Heart left ventricle (tissue), 16 donors: ENCODE results near the gene GNA14. TPM values are rescaled to one million over a fixed set of nuclear protein-coding genes. Genes with fewer than 3 reads are reported as not detected.
A peak's percentile ranks its signal among the peaks of the same experiment; 100 is the strongest.

Experiments
- ATAC-seq, 4 donors: fragments of 200-7000 bp; cut with Tn5 transposase; one replicate each; pipeline ENCODE4 v1.9.1; 2020 to 2022; ENCODE audit warnings: moderate library complexity in 4 of 4, mild to moderate bottlenecking in 3 of 4, moderate number of reproducible peaks in 1 of 4
- DNase-seq, 5 donors: peaks; one replicate each; pipeline ENCODE4 v3.0.0-alpha.2; 2020
- H3K27ac ChIP-seq, 12 donors: fragments of 200-600 bp; sonication (generic) in 4 of 12; one replicate each; pipeline versions ENCODE4 v1.5.0 to v1.8.0; 2016 to 2022; ENCODE audit warnings: mild to moderate bottlenecking in 2 of 12
- H3K27me3 ChIP-seq, 9 donors: fragments of 200-600 bp; sonication (generic) in 2 of 9; one replicate each; pipeline versions ENCODE4 v1.5.1 to v1.8.0; 2016 to 2022; ENCODE audit warnings: mild to moderate bottlenecking in 3 of 9
- H3K36me3 ChIP-seq, 9 donors: fragments of 200-600 bp; sonication (generic) in 2 of 9; one replicate each; pipeline versions ENCODE4 v1.5.0 to v1.8.0; 2018 to 2022; ENCODE audit warnings: mild to moderate bottlenecking in 2 of 9
- H3K4me1 ChIP-seq, 12 donors: fragments of 200-600 bp; sonication (generic) in 4 of 12; one replicate each; pipeline versions ENCODE4 v1.5.0 to v1.8.0; 2016 to 2022; ENCODE audit warnings: mild to moderate bottlenecking in 3 of 12
- H3K4me3 ChIP-seq, 12 donors: fragments of 200-600 bp; sonication (generic) in 4 of 12; one replicate each; pipeline versions ENCODE4 v1.5.0 to v1.8.0; 2017 to 2022; ENCODE audit warnings: mild to moderate bottlenecking in 9 of 12, moderate library complexity in 4 of 12
- H3K9me3 ChIP-seq, 12 donors: fragments of 200-600 bp; sonication (generic) in 4 of 12; one replicate each; pipeline versions ENCODE4 v1.5.0 to v1.8.0; 2016 to 2022; ENCODE audit warnings: mild to moderate bottlenecking in 1 of 12
- POLR2A ChIP-seq, 2 donors: fragments of 450-650 bp; IDR thresholded peaks; one replicate each; pipeline ENCODE4 v1.6.1; 2017; ENCODE audit warnings: antibody characterized with exemption in 2 of 2, mild to moderate bottlenecking in 2 of 2, moderate library complexity in 2 of 2
- WGBS, 4 donors: extraction: QIAGEN DNeasy Blood & Tissue Kit in 2 of 4; methylation state at CpG; one replicate each; pipeline versions ENCODE4 v1.1.5 to v1.1.7; 2013 to 2018; 5-methylcytosine and 5-hydroxymethylcytosine counted together
- intact Hi-C, 10 donors: fragments of 100-400 bp; cut with DNase I; formaldehyde crosslinking; loops; one replicate each; pipeline versions ENCODE4 v1.11.1 to v1.14.2; 2022
- polyA plus RNA-seq, 2 donors: library from polyadenylated mRNA; stranded (reverse); fragments of 200-250 nt; gene quantifications; one replicate each; pipeline ENCODE4 v1.2.3, GENCODE V29; 2013
- total RNA-seq, 9 donors: library from RNA; depleted of rRNA in 2 of 9; stranded (reverse); fragments of >200 nt in 2 of 9; fragmentation: NEBNext Ultra II Directional in 3 of 9; extraction: Animal tissue kit (Norgen Biotek cat#: 25700) in 3 of 9; gene quantifications; one replicate each; pipeline versions ENCODE4 v1.1.0 to v1.2.4, GENCODE V29; 2016 to 2023
- TF ChIP-seq, protein P1 (sequence below), 12 donors: fragments of 200-600 bp; sonication (generic) in 4 of 12; IDR thresholded peaks; one replicate each; pipeline versions ENCODE4 v1.5.0 to v1.8.0; 2018 to 2022; ENCODE audit warnings: antibody characterized with exemption in 12 of 12, mild to moderate bottlenecking in 5 of 12
- donor health status: ischemic (EF 13 %, LVEDD 7.1; RV severe dilation, severe dysfunction).
- donor health status: healthy with polysubstance abuse.
- donor health status: DM: no; HTN: yes; CAD: no.
- donor health status: DM: no; HTN: no; CAD: no.
- donor health status: ischemic (EF 25% LVEDD 6.9; RV normal size, moderate dysfunction).
- donor health status: ischemic (EF 25% LVEDD 5.7; RV mildly dilated, moderate dysfunction).
- donor health status: healthy.
- donor health status: DM: yes; HTN: yes; CAD: no.
- donor health status: ischemic (EF 35%, LVEDD 5.7; RV mildly dilated, moderate dysfunction).
- donor health status: nonischemic (EF 11% LVEDD 7.7; RV severe dilation, severe dysfunction).
- donor health status: DM: yes; HTN: yes; CAD: no.
- donor health status: PGD.
- donor health status: ischemic (EF 29% LVEDD 5.4; RV normal size, mild dysfunction).
- donor health status: nonischemic (EF 23%, LVEDD 6.1; RV moderate dilation, normal function).

GNA14 gene
- total and polyA plus RNA-seq, 11 donors: 0.38 to 6.5 (median 1.3) TPM

DNA sequence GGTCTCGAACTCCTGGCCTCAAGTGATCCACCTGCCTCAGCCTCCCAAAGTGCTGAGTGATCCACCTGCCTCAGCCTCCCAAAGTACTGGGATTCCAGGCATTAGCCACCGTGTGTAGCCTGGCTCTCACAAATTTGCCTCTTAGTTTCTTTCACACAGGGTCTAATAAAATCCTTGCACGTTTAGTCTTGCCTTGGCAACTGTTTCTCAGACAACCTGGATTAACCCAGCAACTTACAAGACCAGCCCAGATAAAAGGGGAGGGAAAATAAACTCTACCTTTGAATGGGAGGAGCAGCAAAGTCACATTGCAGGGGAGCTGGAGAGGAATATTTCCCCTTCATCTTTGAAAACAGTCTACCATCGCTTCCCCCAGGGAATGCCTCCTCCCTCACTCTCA lies 29.3 kb upstream of the GNA14 start:
- no peak for TF ChIP-seq POLR2A (IDR thresholded peaks at IDR 0.05)
- TF ChIP-seq, protein P1, sequence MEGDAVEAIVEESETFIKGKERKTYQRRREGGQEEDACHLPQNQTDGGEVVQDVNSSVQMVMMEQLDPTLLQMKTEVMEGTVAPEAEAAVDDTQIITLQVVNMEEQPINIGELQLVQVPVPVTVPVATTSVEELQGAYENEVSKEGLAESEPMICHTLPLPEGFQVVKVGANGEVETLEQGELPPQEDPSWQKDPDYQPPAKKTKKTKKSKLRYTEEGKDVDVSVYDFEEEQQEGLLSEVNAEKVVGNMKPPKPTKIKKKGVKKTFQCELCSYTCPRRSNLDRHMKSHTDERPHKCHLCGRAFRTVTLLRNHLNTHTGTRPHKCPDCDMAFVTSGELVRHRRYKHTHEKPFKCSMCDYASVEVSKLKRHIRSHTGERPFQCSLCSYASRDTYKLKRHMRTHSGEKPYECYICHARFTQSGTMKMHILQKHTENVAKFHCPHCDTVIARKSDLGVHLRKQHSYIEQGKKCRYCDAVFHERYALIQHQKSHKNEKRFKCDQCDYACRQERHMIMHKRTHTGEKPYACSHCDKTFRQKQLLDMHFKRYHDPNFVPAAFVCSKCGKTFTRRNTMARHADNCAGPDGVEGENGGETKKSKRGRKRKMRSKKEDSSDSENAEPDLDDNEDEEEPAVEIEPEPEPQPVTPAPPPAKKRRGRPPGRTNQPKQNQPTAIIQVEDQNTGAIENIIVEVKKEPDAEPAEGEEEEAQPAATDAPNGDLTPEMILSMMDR (IDR thresholded peaks at IDR 0.05): no peak
- ATAC-seq (no peak), DNase-seq (no peak)
- Histone ChIP-seq H3K4me3 (no peak overlapping the region), H3K27me3 (no peaks in the 10 kb centered on the region), H3K27ac (no peak overlapping the region), H3K9me3 (no peaks in the 10 kb centered on the region), H3K4me1 (peaks cover 0 to 8% (median 0%) of the 10 kb centered on the region in 12 donors), H3K36me3 (no peaks in the 10 kb centered on the region)
- intact Hi-C loops: no loop called here
- WGBS, 4 donors: 81 to 90% (median 85%) methylated on average over 4 of the region's 4 CpGs

DNA sequence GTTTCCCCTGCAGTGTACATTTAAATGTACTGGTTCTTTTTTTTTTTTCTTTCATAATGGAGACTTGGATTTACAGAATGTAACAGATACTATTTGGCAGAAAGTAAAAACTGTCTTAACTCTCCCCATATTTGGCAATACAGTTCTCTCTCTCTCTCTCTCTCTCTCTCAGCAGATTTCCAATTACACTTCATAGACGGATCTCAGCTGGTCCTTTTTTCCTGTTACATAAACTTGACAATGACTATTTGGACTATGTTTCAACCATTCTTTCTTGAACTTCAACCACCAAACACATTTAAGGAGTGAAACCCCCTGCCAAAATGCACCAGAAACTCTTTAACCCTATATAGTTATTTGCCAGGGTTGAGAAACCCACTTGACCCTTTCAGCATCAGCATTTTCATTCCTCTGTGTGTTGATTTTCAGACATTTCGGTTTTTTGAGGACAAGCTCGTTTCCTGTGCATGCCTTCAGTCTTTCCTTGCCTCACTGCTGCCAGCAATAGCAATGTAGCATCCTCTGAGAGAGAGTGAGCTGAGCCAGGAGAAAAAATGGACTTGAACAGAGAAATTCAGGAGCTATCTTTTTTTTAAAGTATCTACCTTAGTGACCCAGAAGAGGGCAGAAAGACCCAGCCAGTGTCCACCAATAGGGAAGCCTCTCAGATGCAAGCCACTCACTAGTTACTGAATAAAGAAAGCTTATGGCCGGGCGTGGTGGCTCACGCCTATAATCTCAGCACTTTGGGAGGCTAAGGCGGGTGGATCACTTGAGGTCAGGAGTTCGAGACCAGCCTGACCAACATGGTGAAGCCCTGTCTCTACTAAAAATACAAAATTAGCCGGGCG lies 26.0 kb upstream of the GNA14 start:
- Histone ChIP-seq H3K36me3 (no peaks in the 10 kb centered on the region), H3K4me3 (no peak overlapping the region), H3K27me3 (no peaks in the 10 kb centered on the region), H3K4me1 (peaks cover 0 to 7% (median 0%) of the 10 kb centered on the region in 12 donors), H3K27ac (peak overlapping the region in 6 of 12 donors; percentile 31 to 75 (median 60)), H3K9me3 (no peaks in the 10 kb centered on the region)
- no peak for TF ChIP-seq POLR2A (IDR thresholded peaks at IDR 0.05)
- TF ChIP-seq, protein P1 (IDR thresholded peaks at IDR 0.05): peak in 1 of 12 donors; percentile 2
- intact Hi-C loops: no loop called here
- WGBS, 4 donors: 75 to 82% (median 79%) methylated on average over 10 of the region's 10 CpGs
- ATAC-seq: peak in 3 of 4 donors; percentile 47 to 66 (median 54)
- no peak for DNase-seq

DNA sequence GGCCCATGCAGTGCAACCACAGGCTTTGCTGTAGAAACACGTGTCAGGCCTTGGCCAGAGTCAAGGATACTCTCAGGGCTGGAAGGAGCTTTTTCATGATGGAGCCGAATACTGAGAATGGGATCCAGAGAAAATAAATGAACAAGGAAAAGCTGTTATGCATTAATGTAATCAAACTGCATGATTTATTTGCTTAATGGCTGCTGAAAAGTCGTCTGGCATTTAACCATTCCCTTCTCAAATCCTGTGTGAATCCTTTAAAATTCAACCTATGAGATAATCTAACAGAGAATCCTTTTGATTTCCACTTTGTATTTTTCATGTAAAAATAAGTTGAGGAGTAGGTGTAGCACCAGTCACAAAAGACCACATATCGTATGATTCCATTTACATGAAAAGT lies 24.1 kb upstream of the GNA14 start:
- Histone ChIP-seq H3K4me1 (peaks cover 0 to 7% (median 0%) of the 10 kb centered on the region in 12 donors), H3K36me3 (no peaks in the 10 kb centered on the region), H3K27me3 (no peaks in the 10 kb centered on the region), H3K4me3 (no peak overlapping the region), H3K27ac (peak overlapping the region in 2 of 12 donors; percentile 13 to 32), H3K9me3 (no peaks in the 10 kb centered on the region)
- ATAC-seq: no peak
- DNase-seq: no peak
- TF ChIP-seq POLR2A (IDR thresholded peaks at IDR 0.05): no peak
- TF ChIP-seq, protein P1 (IDR thresholded peaks at IDR 0.05): no peak
- WGBS, 4 donors: 76 to 82% (median 77%) methylated on average over 4 of the region's 4 CpGs
- intact Hi-C loops: no loop called here

DNA sequence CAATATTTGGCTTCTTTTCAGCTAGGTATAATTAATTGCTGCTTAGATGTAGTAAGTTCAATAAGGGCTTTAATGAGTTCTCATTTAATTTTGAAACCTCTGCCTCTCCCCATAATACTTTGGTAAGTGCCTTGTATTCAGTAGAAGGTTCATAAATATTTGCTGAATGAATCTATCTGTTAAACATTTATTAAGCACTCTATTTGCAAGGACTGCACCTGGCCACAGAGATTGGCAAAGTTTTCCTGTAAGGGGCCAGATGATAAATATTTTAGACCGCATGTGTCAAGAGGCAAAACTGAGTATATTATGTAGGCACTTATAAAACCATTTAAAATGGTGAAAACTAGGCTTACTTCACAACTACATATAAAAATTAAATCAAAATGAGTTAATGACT lies 19.0 kb upstream of the GNA14 start:
- no peak overlapping the region for H3K27ac ChIP-seq
- no peaks in the 10 kb centered on the region for H3K9me3 ChIP-seq
- H3K27me3 ChIP-seq: no peaks in the 10 kb centered on the region
- DNase-seq (no peak), ATAC-seq (no peak)
- peaks cover 0 to 13% (median 2%) of the 10 kb centered on the region in 12 donors for H3K4me1 ChIP-seq
- WGBS, 4 donors: 95 to 100% (median 98%) methylated on average over 1 of the region's 1 CpG
- intact Hi-C loops: no loop called here
- no peak for TF ChIP-seq POLR2A (IDR thresholded peaks at IDR 0.05)
- TF ChIP-seq, protein P1 (IDR thresholded peaks at IDR 0.05): no peak
- no peaks in the 10 kb centered on the region for H3K36me3 ChIP-seq
- H3K4me3 ChIP-seq: no peak overlapping the region
